Measurements from ENCODE around the gene FMNL3.
A peak's percentile ranks its signal among the peaks of the same experiment; 100 is the strongest.

Gene FMNL3

DNA sequence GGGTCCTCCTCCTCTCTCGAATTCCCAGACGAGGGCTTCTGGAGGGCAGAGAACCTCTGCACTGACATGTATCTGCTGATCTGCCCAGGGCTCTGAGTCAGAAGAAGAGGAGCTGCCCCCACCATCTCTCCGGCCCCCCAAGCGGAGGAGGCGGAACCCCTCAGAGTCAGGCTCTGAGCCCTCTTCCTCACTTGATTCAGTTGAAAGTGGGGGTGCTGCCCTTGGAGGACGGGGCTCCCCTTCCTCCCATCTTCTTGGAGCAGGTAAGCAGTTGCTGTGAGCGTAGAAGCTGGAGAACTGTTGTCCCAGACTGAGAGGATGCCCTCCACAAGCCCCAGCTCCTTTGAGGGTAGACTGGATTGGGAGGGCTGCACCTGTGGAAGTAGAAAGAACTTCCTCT lies 64.1 kb downstream of the FMNL3 start:
- H3K4me3 ChIP-seq (ENCODE audit: low read depth, low read length) = no peak overlapping the region
- TF ChIP-seq, protein P1, sequence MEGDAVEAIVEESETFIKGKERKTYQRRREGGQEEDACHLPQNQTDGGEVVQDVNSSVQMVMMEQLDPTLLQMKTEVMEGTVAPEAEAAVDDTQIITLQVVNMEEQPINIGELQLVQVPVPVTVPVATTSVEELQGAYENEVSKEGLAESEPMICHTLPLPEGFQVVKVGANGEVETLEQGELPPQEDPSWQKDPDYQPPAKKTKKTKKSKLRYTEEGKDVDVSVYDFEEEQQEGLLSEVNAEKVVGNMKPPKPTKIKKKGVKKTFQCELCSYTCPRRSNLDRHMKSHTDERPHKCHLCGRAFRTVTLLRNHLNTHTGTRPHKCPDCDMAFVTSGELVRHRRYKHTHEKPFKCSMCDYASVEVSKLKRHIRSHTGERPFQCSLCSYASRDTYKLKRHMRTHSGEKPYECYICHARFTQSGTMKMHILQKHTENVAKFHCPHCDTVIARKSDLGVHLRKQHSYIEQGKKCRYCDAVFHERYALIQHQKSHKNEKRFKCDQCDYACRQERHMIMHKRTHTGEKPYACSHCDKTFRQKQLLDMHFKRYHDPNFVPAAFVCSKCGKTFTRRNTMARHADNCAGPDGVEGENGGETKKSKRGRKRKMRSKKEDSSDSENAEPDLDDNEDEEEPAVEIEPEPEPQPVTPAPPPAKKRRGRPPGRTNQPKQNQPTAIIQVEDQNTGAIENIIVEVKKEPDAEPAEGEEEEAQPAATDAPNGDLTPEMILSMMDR (IDR thresholded peaks at IDR 0.05; ENCODE audit: low read depth, low read length) = no peak

DNA sequence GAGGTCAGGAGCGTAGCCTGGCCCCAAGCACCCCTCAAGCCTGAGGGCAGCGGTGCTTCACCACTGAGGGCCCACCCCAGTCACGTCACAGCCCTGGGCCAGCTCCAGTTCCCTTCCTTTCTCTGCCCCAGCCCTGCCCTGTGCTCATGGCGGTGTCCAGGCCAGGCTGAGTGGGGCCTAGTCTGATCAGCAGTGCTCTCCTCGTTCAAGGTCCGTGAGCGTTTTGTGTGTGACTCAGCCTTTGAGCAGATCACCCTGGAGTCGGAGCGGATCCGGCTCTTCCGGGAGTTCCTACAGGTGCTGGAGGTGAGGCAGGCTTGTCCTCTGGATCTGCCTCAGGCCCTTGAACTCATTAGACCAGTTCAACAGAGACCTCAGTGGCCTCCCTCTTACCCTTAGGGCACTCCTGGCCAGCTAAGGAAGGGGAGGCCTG lies 64.8 kb downstream of the FMNL3 start:
- TF ChIP-seq, protein P1 (IDR thresholded peaks at IDR 0.05; ENCODE audit: low read depth, low read length) = no peak

DNA sequence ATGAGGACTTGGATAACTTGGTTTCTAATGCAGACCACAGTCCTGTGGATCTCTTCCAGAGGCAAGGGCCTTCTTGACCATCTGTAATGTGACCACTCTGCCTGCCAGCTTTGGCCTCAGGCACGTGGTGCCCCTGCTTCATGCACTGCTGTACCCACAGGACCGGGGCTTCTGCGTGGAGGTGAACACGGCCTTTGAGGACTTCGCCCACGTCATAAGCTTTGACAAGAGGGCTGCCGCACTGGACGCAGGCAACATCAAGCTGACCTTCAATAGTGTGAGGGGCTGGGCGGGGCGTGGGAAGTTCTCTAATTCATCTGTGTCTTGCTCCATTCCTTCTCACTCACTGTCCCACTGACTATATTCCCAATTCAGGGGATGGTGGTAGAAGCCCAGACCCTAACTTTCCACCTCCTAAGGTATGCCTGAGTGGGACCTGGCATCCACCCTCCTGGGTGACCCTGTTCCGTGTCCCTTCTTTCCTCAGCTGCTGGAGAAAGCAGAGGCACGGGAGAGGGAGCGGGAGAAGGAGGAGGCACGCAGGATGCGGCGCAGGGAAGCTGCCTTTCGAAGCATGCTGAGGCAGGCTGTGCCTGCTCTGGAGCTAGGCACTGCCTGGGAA lies 65.3 kb downstream of the FMNL3 start:
- TF ChIP-seq, protein P1 (IDR thresholded peaks at IDR 0.05; ENCODE audit: low read depth, low read length) = no peak
- H3K4me3 ChIP-seq (ENCODE audit: low read depth, low read length) = no peak overlapping the region

More for the DNA sequence above, 64.8 kb downstream of the FMNL3 start:
- H3K4me3 ChIP-seq (ENCODE audit: low read depth, low read length) = no peak overlapping the region

DNA sequence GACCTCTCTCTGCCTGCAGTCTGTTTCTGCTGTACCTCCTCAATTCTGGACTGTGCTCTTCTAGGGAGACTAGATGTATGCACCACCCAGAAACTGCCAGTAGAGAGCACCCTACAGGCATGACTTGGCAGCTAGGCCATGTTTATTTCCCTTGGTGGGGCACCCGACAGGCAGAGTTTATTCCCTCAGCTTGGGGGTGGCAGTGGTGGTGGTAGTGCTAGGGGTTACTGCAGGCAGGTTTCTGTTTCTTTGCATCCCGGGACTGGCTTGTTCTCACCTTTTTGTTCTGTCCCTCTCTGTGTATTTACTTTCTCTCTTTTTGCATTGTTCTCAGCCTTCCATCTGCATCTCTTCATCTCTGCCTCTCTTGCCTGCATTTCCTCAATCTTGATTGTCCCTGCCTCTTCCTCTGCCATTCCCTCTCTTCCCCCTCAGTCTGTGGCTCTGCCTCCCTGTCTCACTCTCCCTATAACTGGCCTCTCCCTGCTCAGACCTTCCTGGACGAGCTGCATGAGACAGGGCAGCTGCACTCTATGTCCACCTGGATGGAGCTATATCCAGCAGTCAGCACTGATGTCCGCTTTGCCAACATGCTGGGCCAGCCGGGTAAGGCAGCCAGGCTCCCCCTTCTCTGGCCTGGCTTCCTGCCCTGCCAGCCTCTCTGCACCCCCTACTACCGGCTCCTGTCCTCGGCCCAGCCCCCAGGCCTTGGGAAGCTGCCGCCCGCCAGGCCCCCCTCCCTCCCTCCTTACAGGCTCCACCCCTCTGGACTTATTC lies 70.0 kb downstream of the FMNL3 start:
- TF ChIP-seq, protein P1 (IDR thresholded peaks at IDR 0.05; ENCODE audit: low read depth, low read length) = peak; percentile 76
- no peak overlapping the region for H3K4me3 ChIP-seq (ENCODE audit: low read depth, low read length)

DNA sequence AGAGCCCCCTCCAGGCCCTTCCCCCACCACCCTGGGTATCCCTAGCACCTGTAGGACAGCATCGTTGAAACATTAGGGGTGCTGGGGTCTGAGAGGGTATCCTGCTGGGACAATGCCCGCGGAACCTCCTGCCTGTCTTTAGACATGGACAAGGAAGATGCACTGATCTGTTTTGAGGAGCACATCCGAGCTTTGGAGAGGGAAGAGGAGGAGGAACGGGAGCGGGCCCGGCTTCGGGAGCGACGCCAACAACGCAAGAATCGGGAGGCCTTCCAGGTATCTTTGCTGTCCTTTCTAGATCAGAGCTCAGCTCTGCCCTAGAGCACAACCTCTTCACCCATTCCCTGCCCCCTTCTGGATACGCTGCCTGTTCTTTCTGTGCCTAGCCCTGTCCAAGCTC lies 70.6 kb downstream of the FMNL3 start:
- TF ChIP-seq, protein P1 (IDR thresholded peaks at IDR 0.05; ENCODE audit: low read depth, low read length) = no peak
- H3K4me3 ChIP-seq (ENCODE audit: low read depth, low read length) = no peak overlapping the region

DNA sequence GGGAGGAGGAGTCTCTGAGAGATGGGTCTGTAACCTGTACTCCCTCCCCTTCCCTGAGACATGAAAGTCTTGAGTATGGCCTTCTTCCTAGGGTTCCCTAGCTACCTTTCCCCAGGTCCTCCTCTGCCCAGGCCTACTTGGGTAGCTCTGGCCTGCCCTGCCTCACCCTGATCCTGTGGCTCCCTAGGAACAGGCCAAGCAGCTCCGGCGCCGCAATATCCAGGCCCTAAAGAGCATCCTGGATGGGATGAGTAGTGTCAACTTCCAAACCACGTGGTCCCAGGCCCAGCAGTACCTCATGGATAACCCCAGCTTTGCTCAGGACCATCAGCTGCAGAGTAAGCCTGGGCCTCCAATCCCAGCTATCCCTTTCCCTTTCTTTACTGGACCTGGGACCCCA lies 71.5 kb downstream of the FMNL3 start:
- H3K4me3 ChIP-seq (ENCODE audit: low read depth, low read length) = no peak overlapping the region
- TF ChIP-seq, protein P1 (IDR thresholded peaks at IDR 0.05; ENCODE audit: low read depth, low read length) = no peak

DNA sequence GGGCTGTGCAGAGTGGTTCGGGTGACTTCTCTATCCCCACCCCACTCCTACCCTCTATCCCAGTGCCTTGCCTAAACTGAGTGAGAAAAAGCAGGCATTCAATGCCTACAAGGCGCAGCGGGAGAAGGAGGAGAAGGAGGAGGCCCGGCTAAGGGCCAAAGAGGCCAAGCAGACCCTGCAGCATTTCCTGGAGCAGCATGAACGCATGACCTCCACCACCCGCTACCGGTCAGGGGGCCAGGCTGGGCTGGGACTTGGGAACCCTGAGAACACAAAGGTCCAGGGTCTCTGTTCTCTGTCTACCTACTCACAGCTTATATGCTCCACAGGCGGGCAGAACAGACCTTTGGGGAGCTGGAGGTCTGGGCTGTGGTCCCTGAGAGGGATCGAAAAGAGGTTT lies 72.2 kb downstream of the FMNL3 start:
- H3K4me3 ChIP-seq (ENCODE audit: low read depth, low read length) = no peak overlapping the region
- TF ChIP-seq, protein P1 (IDR thresholded peaks at IDR 0.05; ENCODE audit: low read depth, low read length) = no peak
